Muscle of back (tissue), 11 donors: Measurements from ENCODE around the gene GUCY2F. TPM values are rescaled to one million over a fixed set of nuclear protein-coding genes. Genes with fewer than 3 reads are reported as not detected.
A peak's percentile ranks its signal among the peaks of the same experiment; 100 is the strongest.

Source experiments
- DNase-seq, 3 donors: peaks; one replicate each; pipeline versions ENCODE4 v3.0.0 to v3.0.0-alpha.2; 2013
- polyA plus RNA-seq, 10 donors: library from polyadenylated mRNA; unstranded; fragments of 120-200 nt; gene quantifications; one replicate each; pipeline ENCODE4 v1.2.1, GENCODE V29; 2013; ENCODE audit not compliant: insufficient read length in 10 of 10

The GUCY2F gene
- polyA plus RNA-seq, 10 donors = not detected

DNA sequence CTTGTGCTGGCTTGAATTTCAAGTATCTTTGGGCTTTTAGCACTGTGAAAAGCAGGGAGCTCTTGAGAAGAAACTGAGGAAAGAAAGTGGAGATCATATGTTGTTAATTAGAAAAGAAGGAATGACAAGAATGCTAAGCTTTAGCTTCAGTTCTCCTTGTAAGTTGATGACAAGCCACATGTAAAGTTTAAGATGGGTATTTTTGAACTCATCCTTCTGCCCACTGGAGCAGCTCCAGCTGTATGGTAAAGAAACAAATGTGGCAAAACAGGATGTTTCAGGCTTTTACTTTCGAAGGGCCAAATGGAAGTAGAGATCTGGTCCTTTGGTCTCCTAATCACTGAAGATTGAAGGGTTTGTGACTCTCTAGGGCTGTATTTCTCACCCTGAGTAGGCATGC lies 137.8 kb downstream of the GUCY2F start:
- no peak for DNase-seq

- no peak for DNase-seq
These were observed 138.2 kb downstream of the GUCY2F start for GRCh38 chrX:109343671-109344070.

DNA sequence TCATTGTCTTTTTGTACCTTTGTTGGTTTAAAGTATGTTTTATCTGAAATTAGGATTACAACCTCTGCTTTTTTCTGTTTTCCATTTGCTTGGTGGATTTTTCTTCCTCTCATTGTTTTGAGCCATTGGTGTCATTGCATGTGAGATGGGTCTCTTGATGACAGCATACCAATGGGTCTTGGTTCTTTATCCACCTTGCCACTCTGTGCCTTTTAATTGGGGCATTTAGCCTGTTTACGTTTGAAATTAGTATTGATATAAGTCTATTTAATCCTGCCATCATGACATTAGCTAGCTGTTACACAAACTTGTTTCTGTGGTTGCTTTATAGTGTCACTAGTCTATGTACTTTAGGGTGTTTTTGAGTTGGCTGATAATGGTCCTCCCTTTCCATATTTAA lies 145.7 kb downstream of the GUCY2F start:
- no peak for DNase-seq

DNA sequence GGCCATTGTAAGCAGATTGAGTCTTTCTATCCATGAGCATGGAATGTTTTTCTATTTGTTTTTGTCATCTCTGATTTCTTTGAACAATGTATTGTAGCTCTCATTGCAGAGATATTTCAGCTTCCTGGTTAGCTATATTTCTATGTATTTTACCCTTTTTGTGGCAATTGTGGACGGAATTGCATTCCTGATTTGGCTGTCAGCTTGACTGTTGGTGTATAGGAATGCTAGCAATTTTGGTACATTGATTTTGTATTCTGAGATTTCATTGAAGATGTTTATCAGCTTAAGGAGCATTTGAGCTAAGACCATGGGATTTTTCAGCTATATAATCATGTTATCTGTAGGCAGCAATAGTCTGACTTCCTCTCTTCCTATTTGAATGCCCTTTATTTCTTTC lies 154.6 kb downstream of the GUCY2F start:
- DNase-seq = peak in 1 of 3 donors; percentile 45

Other genes starting within 250 kb of the GUCY2F start
- gene NXT2, start 54.8 kb upstream of the GUCY2F start, polyA plus RNA-seq = 1 to 10 TPM; 6.2 to 9.8 (median 7.7) TPM
- 100 to 1,000 TPM in 1 of 10 donors, 10 to 100 TPM in 9; 35.1 to 104 (median 55.3) TPM for gene KCNE5, start 143.1 kb upstream of the GUCY2F start, polyA plus RNA-seq